ENCODE measurements around the gene SYP.

DNA sequence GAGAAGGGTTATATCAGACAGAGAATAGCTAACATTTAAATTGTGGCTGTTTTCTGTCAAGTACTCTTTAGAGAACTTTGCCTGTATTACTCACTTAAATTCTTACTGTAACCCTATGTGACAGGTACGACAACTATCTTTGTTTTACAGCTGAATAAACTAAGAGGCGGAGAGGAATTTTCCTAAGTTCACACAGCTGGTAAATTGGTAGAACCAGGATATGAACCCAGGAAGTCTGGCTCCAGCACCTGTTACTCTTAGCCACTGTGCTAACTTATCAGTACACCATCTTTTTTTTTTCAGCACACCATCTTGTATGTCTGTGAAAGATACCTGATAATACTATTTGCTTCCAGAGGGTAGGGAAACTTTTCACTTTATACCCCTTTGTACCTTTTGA is 2.0 kb upstream of the SYP start:
- TF ChIP-seq, protein P1, sequence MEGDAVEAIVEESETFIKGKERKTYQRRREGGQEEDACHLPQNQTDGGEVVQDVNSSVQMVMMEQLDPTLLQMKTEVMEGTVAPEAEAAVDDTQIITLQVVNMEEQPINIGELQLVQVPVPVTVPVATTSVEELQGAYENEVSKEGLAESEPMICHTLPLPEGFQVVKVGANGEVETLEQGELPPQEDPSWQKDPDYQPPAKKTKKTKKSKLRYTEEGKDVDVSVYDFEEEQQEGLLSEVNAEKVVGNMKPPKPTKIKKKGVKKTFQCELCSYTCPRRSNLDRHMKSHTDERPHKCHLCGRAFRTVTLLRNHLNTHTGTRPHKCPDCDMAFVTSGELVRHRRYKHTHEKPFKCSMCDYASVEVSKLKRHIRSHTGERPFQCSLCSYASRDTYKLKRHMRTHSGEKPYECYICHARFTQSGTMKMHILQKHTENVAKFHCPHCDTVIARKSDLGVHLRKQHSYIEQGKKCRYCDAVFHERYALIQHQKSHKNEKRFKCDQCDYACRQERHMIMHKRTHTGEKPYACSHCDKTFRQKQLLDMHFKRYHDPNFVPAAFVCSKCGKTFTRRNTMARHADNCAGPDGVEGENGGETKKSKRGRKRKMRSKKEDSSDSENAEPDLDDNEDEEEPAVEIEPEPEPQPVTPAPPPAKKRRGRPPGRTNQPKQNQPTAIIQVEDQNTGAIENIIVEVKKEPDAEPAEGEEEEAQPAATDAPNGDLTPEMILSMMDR (IDR thresholded peaks at IDR 0.05; ENCODE audit: poor library complexity): no peak
- no peak for TF ChIP-seq EZH2phosphoT487 (IDR thresholded peaks at IDR 0.05; ENCODE audit: low read depth, severe bottlenecking, unreplicated experiment)
- TF ChIP-seq EZH2 (IDR thresholded peaks at IDR 0.05; ENCODE audit: borderline replicate concordance): no peak

Measured in hepatocyte (in vitro differentiated cells).